HL-60 (cell line): ENCODE data around the gene ARRB2.

Experiments
- DNase-seq, 2 experiments: peaks; one replicate each; pipeline ENCODE4 v3.0.0-alpha.2; 2010 to 2020; ENCODE audit warnings: low read depth in 1 of 2, low spot score in 1 of 2
- H3K27ac ChIP-seq: fragments of 250-450 bp; sonication (Bioruptor Pico); replicated peaks from 2 replicates; pipeline ENCODE4 v1.5.1; 2020; ENCODE audit warnings: mild to moderate bottlenecking, moderate library complexity
- H3K27me3 ChIP-seq: fragments of 250-450 bp; sonication (Bioruptor Pico); 2 replicates; pipeline ENCODE4 v1.5.1; 2021; ENCODE audit warnings: mild to moderate bottlenecking, moderate library complexity; ENCODE audit not compliant: insufficient read depth, poor library complexity, severe bottlenecking
- H3K4me3 ChIP-seq: replicated peaks from 2 replicates; pipeline ENCODE4 v1.5.1; 2011; ENCODE audit warnings: mild to moderate bottlenecking, control low read depth, low read length; ENCODE audit not compliant: insufficient read depth
- GABPA ChIP-seq: IDR thresholded peaks from 2 replicates; pipeline ENCODE4 v1.6.1; 2012; ENCODE audit warnings: low read depth
- POLR2AphosphoS5 ChIP-seq: IDR thresholded peaks from 2 replicates; pipeline ENCODE4 v1.6.1; 2012; ENCODE audit warnings: low read depth
- SPI1 ChIP-seq: IDR thresholded peaks from 2 replicates; pipeline ENCODE4 v1.6.1; 2012; ENCODE audit warnings: low read depth, mild to moderate bottlenecking, borderline replicate concordance
- TF ChIP-seq, protein P1 (sequence below): IDR thresholded peaks from 2 replicates; pipeline ENCODE4 v1.6.1; 2012; ENCODE audit warnings: low read depth; ENCODE audit not compliant: insufficient replicate concordance
- TF ChIP-seq, protein P2 (sequence below): IDR thresholded peaks from one replicate; pipeline ENCODE4 v1.5.1; 2011; ENCODE audit warnings: low read length, control low read depth, inconsistent platforms; ENCODE audit not compliant: insufficient read depth

Gene ARRB2

DNA sequence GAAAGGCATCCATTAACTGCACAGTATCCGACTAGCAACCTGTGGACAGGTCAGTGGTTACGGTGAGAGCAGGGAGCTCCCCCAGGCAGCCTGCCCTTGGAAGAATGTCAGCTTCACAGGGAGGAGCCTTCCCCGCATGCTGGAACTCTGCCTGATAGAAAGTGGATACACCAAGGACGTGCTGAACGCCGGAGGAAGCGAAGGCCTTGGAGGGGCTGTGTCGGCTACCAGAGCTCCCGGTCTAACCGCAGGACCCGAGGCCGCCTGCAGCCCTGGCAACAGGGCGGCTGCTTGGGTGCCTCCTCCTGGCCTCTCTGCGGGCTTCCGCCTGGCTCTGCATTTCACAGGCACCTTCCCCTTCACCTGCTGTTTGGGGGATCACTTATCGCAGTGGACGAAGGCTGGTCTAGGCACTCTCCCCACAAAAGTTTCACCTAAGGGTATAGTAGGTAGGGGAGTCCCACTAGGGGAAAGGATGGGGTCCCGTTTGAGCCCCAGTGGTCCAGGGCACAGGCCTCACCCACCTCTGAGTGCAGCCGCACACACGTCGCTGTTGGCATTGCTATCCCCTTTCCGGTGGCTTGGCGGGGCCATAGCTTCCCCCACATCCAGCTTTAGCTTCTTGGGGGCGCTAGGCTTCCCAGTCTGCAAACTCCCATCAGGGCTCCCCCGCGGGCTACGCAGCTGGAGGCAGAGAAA lies 36.3 kb upstream of the ARRB2 start:
- DNase-seq: no peak
- Histone ChIP-seq H3K4me3 (no peak overlapping the region), H3K27me3 (no peaks in the 10 kb centered on the region), H3K27ac (no peak overlapping the region)
- TF ChIP-seq, protein P1, sequence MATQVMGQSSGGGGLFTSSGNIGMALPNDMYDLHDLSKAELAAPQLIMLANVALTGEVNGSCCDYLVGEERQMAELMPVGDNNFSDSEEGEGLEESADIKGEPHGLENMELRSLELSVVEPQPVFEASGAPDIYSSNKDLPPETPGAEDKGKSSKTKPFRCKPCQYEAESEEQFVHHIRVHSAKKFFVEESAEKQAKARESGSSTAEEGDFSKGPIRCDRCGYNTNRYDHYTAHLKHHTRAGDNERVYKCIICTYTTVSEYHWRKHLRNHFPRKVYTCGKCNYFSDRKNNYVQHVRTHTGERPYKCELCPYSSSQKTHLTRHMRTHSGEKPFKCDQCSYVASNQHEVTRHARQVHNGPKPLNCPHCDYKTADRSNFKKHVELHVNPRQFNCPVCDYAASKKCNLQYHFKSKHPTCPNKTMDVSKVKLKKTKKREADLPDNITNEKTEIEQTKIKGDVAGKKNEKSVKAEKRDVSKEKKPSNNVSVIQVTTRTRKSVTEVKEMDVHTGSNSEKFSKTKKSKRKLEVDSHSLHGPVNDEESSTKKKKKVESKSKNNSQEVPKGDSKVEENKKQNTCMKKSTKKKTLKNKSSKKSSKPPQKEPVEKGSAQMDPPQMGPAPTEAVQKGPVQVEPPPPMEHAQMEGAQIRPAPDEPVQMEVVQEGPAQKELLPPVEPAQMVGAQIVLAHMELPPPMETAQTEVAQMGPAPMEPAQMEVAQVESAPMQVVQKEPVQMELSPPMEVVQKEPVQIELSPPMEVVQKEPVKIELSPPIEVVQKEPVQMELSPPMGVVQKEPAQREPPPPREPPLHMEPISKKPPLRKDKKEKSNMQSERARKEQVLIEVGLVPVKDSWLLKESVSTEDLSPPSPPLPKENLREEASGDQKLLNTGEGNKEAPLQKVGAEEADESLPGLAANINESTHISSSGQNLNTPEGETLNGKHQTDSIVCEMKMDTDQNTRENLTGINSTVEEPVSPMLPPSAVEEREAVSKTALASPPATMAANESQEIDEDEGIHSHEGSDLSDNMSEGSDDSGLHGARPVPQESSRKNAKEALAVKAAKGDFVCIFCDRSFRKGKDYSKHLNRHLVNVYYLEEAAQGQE: no peak
- no peak for TF ChIP-seq GABPA
- no peak for TF ChIP-seq POLR2AphosphoS5

DNA sequence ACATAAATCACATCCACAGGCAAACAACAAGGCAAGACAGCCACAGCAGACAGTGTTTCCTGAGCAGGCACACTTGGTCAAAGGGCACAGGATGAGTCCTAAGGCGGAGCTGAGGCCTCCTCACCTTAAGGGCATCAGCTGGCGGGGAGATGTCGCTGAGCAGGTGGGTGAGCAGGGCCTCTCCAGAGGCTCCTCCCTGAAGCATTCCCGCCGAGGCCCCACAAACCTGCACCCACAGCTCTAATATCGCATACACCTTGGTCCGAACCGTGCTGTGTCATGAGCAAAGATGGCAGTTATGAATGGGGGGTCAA lies 35.8 kb upstream of the ARRB2 start:
- no peak overlapping the region for H3K27ac ChIP-seq
- TF ChIP-seq GABPA: no peak
- no peak for TF ChIP-seq SPI1
- TF ChIP-seq, protein P2, sequence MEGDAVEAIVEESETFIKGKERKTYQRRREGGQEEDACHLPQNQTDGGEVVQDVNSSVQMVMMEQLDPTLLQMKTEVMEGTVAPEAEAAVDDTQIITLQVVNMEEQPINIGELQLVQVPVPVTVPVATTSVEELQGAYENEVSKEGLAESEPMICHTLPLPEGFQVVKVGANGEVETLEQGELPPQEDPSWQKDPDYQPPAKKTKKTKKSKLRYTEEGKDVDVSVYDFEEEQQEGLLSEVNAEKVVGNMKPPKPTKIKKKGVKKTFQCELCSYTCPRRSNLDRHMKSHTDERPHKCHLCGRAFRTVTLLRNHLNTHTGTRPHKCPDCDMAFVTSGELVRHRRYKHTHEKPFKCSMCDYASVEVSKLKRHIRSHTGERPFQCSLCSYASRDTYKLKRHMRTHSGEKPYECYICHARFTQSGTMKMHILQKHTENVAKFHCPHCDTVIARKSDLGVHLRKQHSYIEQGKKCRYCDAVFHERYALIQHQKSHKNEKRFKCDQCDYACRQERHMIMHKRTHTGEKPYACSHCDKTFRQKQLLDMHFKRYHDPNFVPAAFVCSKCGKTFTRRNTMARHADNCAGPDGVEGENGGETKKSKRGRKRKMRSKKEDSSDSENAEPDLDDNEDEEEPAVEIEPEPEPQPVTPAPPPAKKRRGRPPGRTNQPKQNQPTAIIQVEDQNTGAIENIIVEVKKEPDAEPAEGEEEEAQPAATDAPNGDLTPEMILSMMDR: no peak
- TF ChIP-seq POLR2AphosphoS5: no peak
- TF ChIP-seq, protein P1: no peak
- no peaks in the 10 kb centered on the region for H3K27me3 ChIP-seq
- no peak overlapping the region for H3K4me3 ChIP-seq
- no peak for DNase-seq

DNA sequence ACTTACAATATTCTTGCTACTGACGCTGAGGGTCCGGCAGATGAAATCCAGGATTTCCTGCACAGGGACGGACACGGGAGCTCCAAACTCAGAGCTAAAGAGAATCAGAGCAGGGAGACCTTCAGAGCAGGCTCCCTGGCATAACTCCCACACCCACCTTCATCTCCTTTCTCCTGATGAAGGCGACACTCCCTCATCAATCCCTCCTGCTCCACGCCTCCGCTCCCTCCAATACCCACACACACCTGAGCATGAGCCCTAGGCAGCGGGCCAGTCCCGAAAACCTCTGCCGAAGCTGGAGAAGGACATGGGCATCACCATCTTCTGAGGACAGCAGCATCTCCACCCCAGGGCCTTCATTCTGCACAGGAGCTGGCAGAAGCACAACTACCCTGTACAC lies 34.6 kb upstream of the ARRB2 start:
- Histone ChIP-seq H3K4me3 (no peak overlapping the region), H3K27ac (no peak overlapping the region), H3K27me3 (no peaks in the 10 kb centered on the region)
- TF ChIP-seq, protein P2: no peak
- DNase-seq: no peak

DNA sequence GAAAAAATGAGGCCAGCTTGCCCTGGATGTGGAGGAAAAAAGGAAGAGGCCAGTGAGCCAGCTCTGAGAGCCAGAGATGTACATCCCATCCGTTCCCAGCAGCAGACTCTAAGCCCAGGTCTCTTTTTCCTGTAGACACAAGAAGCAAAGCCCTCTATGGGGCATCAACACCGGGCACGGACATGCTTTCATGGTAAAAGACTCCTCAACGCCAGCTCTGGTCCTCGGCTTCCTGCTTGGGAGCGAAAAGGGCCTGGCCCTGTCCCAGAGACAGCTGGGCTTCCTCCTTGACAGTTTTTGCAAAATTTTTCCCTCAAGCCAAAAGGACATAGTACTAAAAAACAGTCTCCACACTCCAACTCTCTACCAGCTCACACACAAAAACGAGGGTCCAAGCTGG lies 33.6 kb upstream of the ARRB2 start:
- TF ChIP-seq POLR2AphosphoS5 (no peak), GABPA (no peak), SPI1 (no peak)
- TF ChIP-seq, protein P1: no peak
- TF ChIP-seq, protein P2: no peak
- H3K27me3 ChIP-seq: no peaks in the 10 kb centered on the region

More for the DNA sequence above, 33.6 kb upstream of the ARRB2 start:
- Histone ChIP-seq H3K27ac (no peak overlapping the region), H3K4me3 (no peak overlapping the region)
- no peak for DNase-seq
